Neural cell (in vitro differentiated cells): Measurements from ENCODE around the gene NDC1. TPM values are rescaled to one million over a fixed set of nuclear protein-coding genes. Genes with fewer than 3 reads are reported as not detected.

Source experiments
- H2AFZ ChIP-seq: fragments of 200-600, 300-800 bp; sonication (generic), shearing (Covaris generic); 2 replicates; pipeline ENCODE4 v1.6.0; 2014; ENCODE audit warnings: low read depth, mild to moderate bottlenecking, antibody characterized with exemption, low read length, moderate library complexity
- H3F3A ChIP-seq: fragments of 200-600 bp; shearing (Covaris generic); 2 replicates; pipeline ENCODE4 v1.6.1; 2016; ENCODE audit warnings: mild to moderate bottlenecking, moderate library complexity, mixed read lengths, antibody characterized with exemption, low read length; ENCODE audit not compliant: insufficient read depth, poor library complexity, severe bottlenecking
- H3K27ac ChIP-seq: fragments of 200-600, 300-800 bp; sonication (generic), shearing (Covaris generic); 2 replicates; pipeline ENCODE4 v1.5.1; 2014; ENCODE audit warnings: mild to moderate bottlenecking, low read length, moderate library complexity
- H3K27me3 ChIP-seq: fragments of 300-800, 200-600 bp; sonication (generic), shearing (Covaris generic); 2 replicates; pipeline ENCODE4 v1.6.0; 2014; ENCODE audit warnings: mild to moderate bottlenecking, low read depth, low read length, moderate library complexity; ENCODE audit not compliant: insufficient read depth
- H3K36me3 ChIP-seq: fragments of 300-800, 200-600 bp; sonication (generic), shearing (Covaris generic); 2 replicates; pipeline ENCODE4 v1.5.1; 2014; ENCODE audit warnings: mild to moderate bottlenecking, antibody characterized with exemption, low read length, moderate library complexity; ENCODE audit not compliant: insufficient read depth
- H3K4me2 ChIP-seq: fragments of 300-800, 200-600 bp; sonication (generic), shearing (Covaris generic); 2 replicates; pipeline ENCODE4 v1.6.0; 2014; ENCODE audit warnings: mild to moderate bottlenecking, low read length
- H3K4me3 ChIP-seq: fragments of 300-800, 200-600 bp; sonication (generic), shearing (Covaris generic); 2 replicates; pipeline ENCODE4 v1.5.1; 2014; ENCODE audit warnings: mild to moderate bottlenecking, low read length, moderate library complexity
- H3K79me2 ChIP-seq: fragments of 200-600 bp; shearing (Covaris generic); replicated peaks from 2 replicates; pipeline ENCODE4 v1.6.0; 2014; ENCODE audit warnings: mild to moderate bottlenecking, low read length, moderate library complexity; ENCODE audit not compliant: insufficient read depth
- H3K9ac ChIP-seq: fragments of 300-800, 200-600 bp; sonication (generic), shearing (Covaris generic); 2 replicates; pipeline ENCODE4 v1.6.1; 2016; ENCODE audit warnings: mild to moderate bottlenecking, low read length, mixed read lengths
- H3K9me2 ChIP-seq: fragments of 200-600 bp; shearing (Covaris generic); 2 replicates; pipeline ENCODE4 v1.6.1; 2016; ENCODE audit warnings: mild to moderate bottlenecking, low read length, mixed read lengths; ENCODE audit not compliant: insufficient read depth
- H3K9me3 ChIP-seq: fragments of 200-600, 300-800 bp; sonication (generic), shearing (Covaris generic); 2 replicates; pipeline ENCODE4 v1.6.1; 2016; ENCODE audit warnings: mild to moderate bottlenecking, mixed run types, low read length, moderate library complexity, mixed read lengths
- H4K20me1 ChIP-seq: fragments of 200-600 bp; shearing (Covaris generic); 2 replicates; pipeline ENCODE4 v1.6.1; 2016; ENCODE audit warnings: mild to moderate bottlenecking, mixed run types; ENCODE audit not compliant: insufficient read depth
- CTCF ChIP-seq: fragments of 450-650 bp; IDR thresholded peaks from 2 replicates; pipeline ENCODE4 v1.5.1; 2014; ENCODE audit warnings: antibody characterized with exemption, mild to moderate bottlenecking, moderate library complexity; ENCODE audit not compliant: poor library complexity, severe bottlenecking
- EP300 ChIP-seq: fragments of 450-650 bp; conservative IDR thresholded peaks from 2 replicates; pipeline ENCODE4 v1.6.1; 2014; ENCODE audit warnings: antibody characterized with exemption, mild to moderate bottlenecking, moderate library complexity; ENCODE audit not compliant: poor library complexity, severe bottlenecking
- EZH2 ChIP-seq: fragments of 200-600, 300-800 bp; shearing (Covaris generic), sonication (generic); IDR thresholded peaks from 2 replicates; pipeline ENCODE4 v1.6.1; 2014; ENCODE audit warnings: antibody characterized with exemption, low read length, borderline replicate concordance, mild to moderate bottlenecking; ENCODE audit not compliant: insufficient read depth, poor library complexity, severe bottlenecking
- MXI1 ChIP-seq: fragments of 450-650 bp; conservative IDR thresholded peaks from 2 replicates; pipeline ENCODE4 v1.6.1; 2014; ENCODE audit warnings: antibody characterized with exemption, mild to moderate bottlenecking; ENCODE audit not compliant: poor library complexity, severe bottlenecking
- POLR2AphosphoS5 ChIP-seq: IDR thresholded peaks from 2 replicates; pipeline ENCODE4 v1.6.1; 2012
- RAD21 ChIP-seq: fragments of 450-650 bp; conservative IDR thresholded peaks from 2 replicates; pipeline ENCODE4 v1.6.1; 2014; ENCODE audit warnings: antibody characterized with exemption, mild to moderate bottlenecking, moderate library complexity
- REST ChIP-seq: IDR thresholded peaks from 2 replicates; pipeline ENCODE4 v1.6.1; 2012; ENCODE audit warnings: borderline replicate concordance
- SMC3 ChIP-seq: fragments of 450-650 bp; conservative IDR thresholded peaks from 2 replicates; pipeline ENCODE4 v1.6.1; 2014; ENCODE audit warnings: antibody characterized with exemption, mild to moderate bottlenecking, moderate library complexity; ENCODE audit not compliant: poor library complexity
- TAF1 ChIP-seq: IDR thresholded peaks from 2 replicates; pipeline ENCODE4 v1.6.1; 2012; ENCODE audit warnings: low read depth
- polyA plus RNA-seq: library from polyadenylated mRNA; depleted of rRNA; stranded (reverse); fragments of >200 nt; gene quantifications from 2 replicates; pipeline ENCODE4 v1.2.3, GENCODE V29; 2014

NDC1 gene
- polyA plus RNA-seq, 1 donor from 2014 or later: 18.0 TPM

GRCh38 chr1:53822931-53823330 lies 15.2 kb downstream of the NDC1 start:
- no peaks in the 10 kb centered on the region for H3F3A ChIP-seq
- no peaks in the 10 kb centered on the region for H3K36me3 ChIP-seq
- TF ChIP-seq SMC3: no peak
- no peak for TF ChIP-seq EP300
- no peak for TF ChIP-seq EZH2
- TF ChIP-seq POLR2AphosphoS5: no peak
- TF ChIP-seq TAF1: no peak
- no peak for TF ChIP-seq REST
- TF ChIP-seq RAD21: no peak
- no peak for TF ChIP-seq CTCF
- TF ChIP-seq MXI1: no peak
- no peaks in the 10 kb centered on the region for H3K9me2 ChIP-seq
- H3K4me3 ChIP-seq: no peak overlapping the region
- no peak overlapping the region for H3K27ac ChIP-seq
- no peak overlapping the region for H2AFZ ChIP-seq
- H3K9me3 ChIP-seq: no peaks in the 10 kb centered on the region
- no peak overlapping the region for H3K4me2 ChIP-seq
- no peaks in the 10 kb centered on the region for H4K20me1 ChIP-seq
- H3K79me2 ChIP-seq: no peaks in the 10 kb centered on the region
- no peak overlapping the region for H3K9ac ChIP-seq
- no peaks in the 10 kb centered on the region for H3K27me3 ChIP-seq

- no peak overlapping the region for H3K4me3 ChIP-seq
- no peak overlapping the region for H2AFZ ChIP-seq
- no peaks in the 10 kb centered on the region for H3K9me3 ChIP-seq
- no peak overlapping the region for H3K4me2 ChIP-seq
- no peaks in the 10 kb centered on the region for H3K36me3 ChIP-seq
- no peaks in the 10 kb centered on the region for H3K79me2 ChIP-seq
- no peaks in the 10 kb centered on the region for H3F3A ChIP-seq
- no peaks in the 10 kb centered on the region for H4K20me1 ChIP-seq
- no peak overlapping the region for H3K27ac ChIP-seq
- no peaks in the 10 kb centered on the region for H3K27me3 ChIP-seq
- no peak overlapping the region for H3K9ac ChIP-seq
- TF ChIP-seq TAF1 (no peak), REST (no peak), EZH2 (no peak)
- H3K9me2 ChIP-seq: no peaks in the 10 kb centered on the region
These were observed 16.7 kb downstream of the NDC1 start for GRCh38 chr1:53821380-53821779.
